NCI-H1105 (cell line): Measurements from ENCODE around the gene POLN.

ENCODE experiments used
- DNase-seq: peaks from one replicate; lab custom pipeline; 2025; lab: John Stamatoyannopoulos, UW

Gene POLN

GRCh38 chr4:2069986-2070385, 171.9 kb downstream of the POLN start:
- DNase-seq = no peak

- DNase-seq = no peak
These were observed 172.6 kb downstream of the POLN start for GRCh38 chr4:2069161-2069971.

GRCh38 chr4:2068566-2068965, 173.4 kb downstream of the POLN start:
- no peak for DNase-seq

GRCh38 chr4:2068198-2068470, 173.8 kb downstream of the POLN start:
- DNase-seq = no peak

GRCh38 chr4:2067446-2068197, 174.3 kb downstream of the POLN start:
- no peak for DNase-seq

GRCh38 chr4:2066571-2067445, 175.1 kb downstream of the POLN start:
- no peak for DNase-seq

GRCh38 chr4:2066011-2066551, 175.8 kb downstream of the POLN start:
- no peak for DNase-seq

GRCh38 chr4:2065106-2065930, 176.6 kb downstream of the POLN start:
- no peak for DNase-seq

- no peak for DNase-seq
These were observed 177.5 kb downstream of the POLN start for GRCh38 chr4:2064276-2064991.

- no peak for DNase-seq
These were observed 178.2 kb downstream of the POLN start for GRCh38 chr4:2063557-2064275.

- DNase-seq = no peak
These were observed 179.0 kb downstream of the POLN start for GRCh38 chr4:2062808-2063524.

- DNase-seq = no peak
These were observed 179.6 kb downstream of the POLN start for GRCh38 chr4:2062168-2062807.

GRCh38 chr4:2061186-2062131, 180.5 kb downstream of the POLN start:
- no peak for DNase-seq

- DNase-seq = no peak
These were observed 181.2 kb downstream of the POLN start for GRCh38 chr4:2060611-2061185.

GRCh38 chr4:2059726-2060602, 182.0 kb downstream of the POLN start:
- DNase-seq = no peak

- peak; percentile 26 for DNase-seq
These were observed 182.7 kb downstream of the POLN start, which contains the start of gene NAT8L for GRCh38 chr4:2059046-2059725. NAT8L (plus strand) TSS chr4:2059327; CDS start chr4:2059512, 185 bp downstream.
